Activated effector memory CD4-positive, alpha-beta T cell treated with Interleukin-2 at 50 U/mL for 16 hours (primary cell): ENCODE measurements around the gene HS3ST3B1.

Experiments
- DNase-seq: peaks from one replicate; pipeline ENCODE4 v3.0.0-alpha.2; 2020

HS3ST3B1 gene

GRCh38 chr17:14303343-14304221 is 2.7 kb downstream of the HS3ST3B1 start:
- DNase-seq = no peak

- no peak for DNase-seq
Observed at GRCh38 chr17:14304222-14304772, 3.4 kb downstream of the HS3ST3B1 start.

DNA sequence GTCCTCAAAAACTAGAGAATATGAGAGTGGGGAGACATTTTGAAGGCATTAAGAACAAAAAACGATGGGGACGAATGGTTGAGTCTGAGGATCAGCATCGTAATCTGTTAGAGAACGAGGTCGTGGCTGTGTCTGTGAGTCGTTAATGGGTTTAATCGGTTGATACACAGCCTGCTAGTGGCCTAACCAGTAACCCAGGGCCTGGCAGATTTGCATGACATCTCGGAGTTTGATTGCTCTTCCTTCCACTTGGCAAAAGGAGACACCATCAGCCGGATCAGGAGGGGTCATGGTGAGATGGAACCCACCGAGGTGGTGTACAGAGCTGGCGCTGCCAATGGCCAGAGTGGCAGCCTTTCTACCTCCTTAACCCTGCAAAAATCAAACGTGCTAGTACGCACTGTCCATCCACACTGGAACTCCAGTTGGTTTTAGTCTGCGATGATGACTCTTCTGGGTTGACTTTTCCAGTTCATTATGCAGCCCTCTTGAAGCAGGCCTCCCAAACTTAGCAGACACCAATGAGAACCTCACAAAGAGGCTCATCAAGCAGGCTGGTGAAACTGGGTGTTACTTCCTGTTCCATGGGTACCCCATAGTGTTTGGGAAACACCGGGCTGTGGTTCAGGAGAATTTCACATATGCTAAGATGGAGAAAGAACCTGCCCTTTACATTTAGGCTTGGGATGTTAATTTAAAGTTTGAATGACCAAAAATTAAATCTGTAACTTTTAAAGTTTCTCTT is 4.1 kb downstream of the HS3ST3B1 start:
- no peak for DNase-seq

- DNase-seq = no peak
Observed at GRCh38 chr17:14305785-14306496, 5.1 kb downstream of the HS3ST3B1 start.

GRCh38 chr17:14306596-14306995 is 5.7 kb downstream of the HS3ST3B1 start:
- DNase-seq = no peak

DNA sequence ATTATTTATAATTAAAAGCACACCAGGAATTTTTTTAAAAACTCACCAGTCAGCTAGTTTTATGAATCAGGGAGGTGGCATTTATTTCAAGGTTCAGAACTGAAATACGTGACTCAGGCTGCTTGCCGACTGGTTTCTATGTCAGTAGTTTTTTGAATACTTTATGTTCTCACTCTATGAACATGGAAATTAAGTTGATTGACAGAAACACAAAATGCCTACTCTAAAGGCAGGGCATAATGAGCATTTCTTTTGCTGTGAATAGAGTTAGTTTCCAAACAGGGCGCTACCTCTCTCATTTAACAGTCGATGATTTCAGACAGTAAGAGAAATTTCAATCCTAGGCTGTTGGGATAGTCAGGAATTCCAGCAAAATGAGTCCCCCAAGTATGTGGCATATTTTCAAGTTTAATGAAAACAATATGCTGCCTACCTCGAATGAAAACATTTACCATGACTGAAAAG is 6.7 kb downstream of the HS3ST3B1 start:
- no peak for DNase-seq

- DNase-seq = no peak
Observed at GRCh38 chr17:14308636-14308964, 7.7 kb downstream of the HS3ST3B1 start.

DNA sequence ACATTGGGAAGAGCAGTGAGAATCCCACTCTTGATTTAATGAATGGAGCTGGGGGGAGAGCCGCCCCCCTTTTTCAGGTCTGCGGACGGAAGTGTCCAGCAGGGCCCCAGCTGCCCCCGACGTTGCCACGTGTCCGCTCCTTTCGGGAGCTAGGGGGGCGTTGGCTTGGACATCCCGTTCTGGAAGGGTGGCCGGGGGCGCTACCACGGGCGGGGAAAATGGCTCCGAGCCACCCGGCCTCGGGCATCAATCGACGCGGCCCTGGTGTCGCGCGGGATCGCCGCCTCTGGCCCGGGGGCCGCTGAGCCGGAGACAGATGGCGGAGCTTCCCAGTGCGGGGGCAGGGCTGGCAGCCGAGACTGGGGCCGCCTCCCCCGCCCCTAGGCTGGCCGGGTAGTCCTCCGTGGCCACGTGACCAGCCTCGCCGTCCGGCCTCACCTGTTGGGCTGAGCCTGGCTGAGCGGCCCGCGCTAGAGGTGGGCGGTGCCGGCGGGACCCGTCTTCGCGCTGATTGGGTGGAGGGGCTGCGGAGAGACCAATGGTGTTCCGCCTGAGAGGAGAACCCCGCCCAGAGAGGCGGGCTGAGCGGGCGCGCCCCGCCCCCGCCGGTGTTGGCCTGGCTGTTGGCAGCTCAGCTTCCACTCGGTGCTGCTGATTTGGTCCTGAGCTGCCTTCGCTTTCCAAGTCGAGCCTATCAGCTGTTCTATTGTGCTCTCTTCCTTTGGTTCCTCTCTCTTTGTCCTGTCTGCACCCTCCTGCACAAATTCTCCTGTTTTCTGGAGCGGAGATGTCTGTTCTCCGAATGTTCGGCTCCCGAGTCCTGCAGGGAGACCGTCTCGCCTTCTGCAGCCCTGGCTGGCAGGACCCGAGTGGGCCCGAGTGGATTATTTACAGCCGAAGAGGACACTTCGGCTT is 8.3 kb downstream of the HS3ST3B1 start:
- DNase-seq = peak; percentile 90

- no peak for DNase-seq
Observed at GRCh38 chr17:14310101-14310500, 9.2 kb downstream of the HS3ST3B1 start.

- no peak for DNase-seq
Observed at GRCh38 chr17:14310605-14311004, 9.7 kb downstream of the HS3ST3B1 start.

- DNase-seq = no peak
Observed at GRCh38 chr17:14311186-14311705, 10.4 kb downstream of the HS3ST3B1 start.

GRCh38 chr17:14311981-14312380 is 11.1 kb downstream of the HS3ST3B1 start:
- no peak for DNase-seq

GRCh38 chr17:14312522-14312921 is 11.6 kb downstream of the HS3ST3B1 start:
- DNase-seq = no peak

DNA sequence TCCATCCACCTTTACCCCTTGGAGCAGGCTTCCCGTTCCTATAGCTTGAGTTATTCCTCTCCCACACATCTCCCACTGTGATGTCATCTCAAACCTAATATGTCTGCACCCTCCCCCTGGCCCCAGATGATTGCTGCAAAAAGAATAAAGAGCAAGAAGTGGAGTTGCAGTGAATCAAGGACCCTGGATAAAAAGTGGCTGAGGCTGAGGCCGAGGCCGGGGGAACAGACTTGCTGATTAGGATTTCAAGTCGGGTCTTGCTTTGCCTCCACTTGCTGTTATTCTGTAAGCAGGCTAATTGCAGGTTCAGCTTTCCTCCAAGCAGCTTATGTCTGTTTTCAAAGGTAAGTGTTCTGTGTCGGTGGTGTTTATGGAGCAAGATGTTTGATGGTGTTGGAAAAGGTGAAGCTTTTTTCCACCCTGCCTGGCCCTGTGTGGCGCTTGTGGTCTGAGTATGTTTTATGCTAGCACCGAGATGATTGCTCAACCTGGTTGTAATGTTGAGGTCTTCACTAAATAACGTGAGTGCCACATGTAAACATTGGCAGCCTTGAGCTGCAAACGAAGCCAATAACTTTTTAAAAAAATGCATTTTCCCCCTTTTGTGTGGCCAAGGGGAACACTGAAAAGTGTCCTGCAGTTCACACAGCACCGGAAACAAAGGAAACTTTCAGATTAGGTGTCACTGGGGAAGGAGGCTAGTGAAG is 15.4 kb downstream of the HS3ST3B1 start:
- no peak for DNase-seq

- DNase-seq = no peak
Observed at GRCh38 chr17:14317383-14317782, 16.5 kb downstream of the HS3ST3B1 start.

DNA sequence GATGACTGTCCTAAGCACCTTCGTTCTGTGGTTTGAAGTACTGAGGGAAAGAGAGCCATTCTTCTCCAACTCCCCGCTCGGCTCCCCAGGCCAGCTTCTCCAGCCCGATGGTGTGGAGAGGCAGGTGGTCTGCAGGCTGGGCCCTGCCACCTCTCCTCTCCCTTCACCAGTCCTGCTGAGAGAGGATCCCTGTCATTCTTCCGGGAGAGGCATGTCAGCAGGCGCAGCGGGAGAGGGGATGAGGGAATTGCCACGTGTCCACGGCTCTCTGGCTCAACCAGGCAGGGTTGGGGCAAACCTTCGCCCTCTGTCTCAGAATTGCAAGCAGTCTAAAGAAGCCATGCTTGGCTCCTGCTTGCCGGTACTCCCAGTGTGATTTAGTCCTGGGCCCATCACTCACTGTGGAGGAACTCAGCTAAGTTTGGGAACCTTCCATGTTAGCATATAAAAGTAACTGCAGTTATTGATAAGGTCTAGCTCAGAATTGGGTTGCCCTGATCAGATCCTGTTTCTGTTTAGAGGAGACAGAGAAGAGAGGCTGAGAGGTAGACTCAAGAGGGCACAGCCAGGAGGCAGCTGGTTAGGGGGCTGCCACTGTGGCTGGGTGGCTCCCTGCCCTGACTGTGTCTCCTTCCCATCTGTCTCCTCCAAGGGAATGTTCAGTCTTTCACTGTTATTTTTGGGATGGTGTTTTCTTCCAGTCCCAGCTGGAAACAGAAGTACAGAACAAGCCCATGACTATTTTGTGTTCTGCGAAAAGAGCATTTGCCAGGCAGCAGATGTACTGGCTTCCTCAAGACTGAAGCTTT is 17.4 kb downstream of the HS3ST3B1 start:
- no peak for DNase-seq

GRCh38 chr17:14318918-14319205 is 18.0 kb downstream of the HS3ST3B1 start:
- no peak for DNase-seq

DNA sequence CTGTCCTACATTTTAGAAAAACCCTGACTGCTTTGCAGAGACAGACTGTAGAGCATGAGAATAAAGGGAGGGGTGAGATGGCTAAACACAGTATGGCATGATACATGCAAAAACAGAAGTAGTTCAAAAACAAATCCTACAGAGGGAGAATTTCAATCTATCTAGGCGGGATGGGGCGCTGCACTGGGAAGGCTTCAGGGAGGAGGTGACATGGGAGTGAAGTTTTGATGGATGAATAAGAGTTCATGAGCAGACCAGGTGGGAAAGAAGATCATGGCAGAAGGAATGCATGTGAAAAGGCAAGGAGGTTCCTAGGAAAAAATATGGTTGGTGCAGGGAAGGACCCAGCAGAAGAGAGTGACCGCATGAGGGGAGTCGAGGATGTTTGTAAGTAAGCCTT is 19.2 kb downstream of the HS3ST3B1 start:
- DNase-seq = no peak

GRCh38 chr17:14320734-14321475 is 20.0 kb downstream of the HS3ST3B1 start:
- no peak for DNase-seq

- no peak for DNase-seq
Observed at GRCh38 chr17:14321476-14321949, 20.6 kb downstream of the HS3ST3B1 start.
